Fibroblast of gingiva (primary cell): ENCODE data around the gene AURKB.
"Not testable (repeated sequence)": the region's sequence is repeated elsewhere in the genome, so short reads cannot be mapped to it uniquely, and the experiment has no call there.

Source experiments
- DNase-seq: peaks from one replicate; pipeline ENCODE4 v3.0.0-alpha.2; 2011; ENCODE audit warnings: low read depth

AURKB gene

DNA sequence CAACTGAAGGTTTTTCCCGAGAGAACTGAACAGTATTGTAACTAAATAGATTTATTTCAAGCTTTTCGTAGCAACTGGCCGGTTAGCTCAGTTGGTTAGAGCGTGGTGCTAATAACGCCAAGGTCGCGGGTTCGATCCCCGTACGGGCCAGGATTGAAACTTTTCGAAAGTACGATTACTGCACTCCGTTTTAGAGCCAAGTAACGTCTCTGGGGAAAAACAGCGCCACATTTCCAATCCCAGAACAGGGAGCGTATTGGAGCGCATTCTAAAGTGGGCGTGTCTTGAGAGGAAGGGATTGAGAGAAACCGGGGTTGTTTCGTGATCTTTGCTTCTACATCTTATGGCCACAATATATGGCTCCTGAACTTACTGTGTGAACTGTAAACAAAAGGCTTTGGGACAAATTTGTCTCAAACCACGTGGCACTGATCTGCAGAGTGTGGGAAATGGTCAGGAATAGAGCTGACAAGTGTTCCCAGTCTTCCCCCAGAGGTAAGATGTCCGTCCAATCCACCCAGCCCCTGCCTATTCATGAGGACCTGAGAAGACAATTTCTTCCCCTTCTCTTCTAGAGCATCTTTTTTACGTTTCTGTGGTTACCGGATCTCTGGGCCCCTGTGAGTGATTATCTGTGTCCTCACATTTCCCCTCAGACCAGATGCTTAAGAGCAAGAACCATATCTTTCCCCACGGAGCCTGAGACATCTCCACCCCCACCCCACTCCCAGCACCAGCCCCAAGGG is 22.7 kb downstream of the AURKB start:
- peak; percentile 99 for DNase-seq

- DNase-seq = peak; percentile 94
Measured at GRCh38 chr17:8186787-8187516, 23.4 kb downstream of the AURKB start.

GRCh38 chr17:8186446-8186786 is 24.0 kb downstream of the AURKB start:
- DNase-seq = no peak

DNA sequence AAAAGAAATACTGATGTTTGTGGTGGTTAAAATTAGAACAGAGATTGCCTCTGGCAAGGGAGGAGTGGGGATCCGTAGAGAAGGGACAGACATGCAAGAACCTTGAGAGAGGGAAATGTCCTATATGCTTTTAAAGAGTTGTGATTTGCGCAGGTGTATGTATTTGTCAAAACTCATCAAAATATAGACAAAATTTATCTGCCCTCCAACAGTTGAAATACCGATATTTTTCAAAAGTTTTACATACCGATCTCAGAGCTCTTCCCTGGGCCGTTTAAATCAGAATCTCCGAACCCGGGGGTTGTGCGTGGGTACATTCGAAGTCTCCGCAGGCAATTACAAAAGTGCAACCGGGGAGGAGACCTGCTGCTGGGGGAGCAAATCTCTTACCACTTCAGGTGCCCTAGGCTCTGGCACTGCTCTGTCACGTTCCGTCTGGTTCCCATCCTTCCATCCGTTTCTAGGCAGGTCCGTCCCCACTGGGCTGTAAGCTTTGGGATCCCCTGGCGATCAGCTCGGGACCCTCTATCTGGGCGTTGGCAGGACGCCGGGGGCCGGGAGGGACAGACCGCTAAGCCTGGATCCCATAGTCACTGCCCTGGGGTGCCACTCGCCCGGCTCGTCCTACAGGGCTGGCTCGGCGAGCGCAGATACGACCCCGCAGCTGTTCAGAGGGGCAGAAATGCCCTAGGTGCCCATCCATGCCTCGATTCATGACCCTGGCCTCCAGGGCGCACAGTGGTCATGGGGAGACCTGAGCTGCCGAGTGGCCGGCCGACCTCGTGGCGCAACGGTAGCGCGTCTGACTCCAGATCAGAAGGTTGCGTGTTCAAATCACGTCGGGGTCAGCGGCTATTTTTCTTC is 24.6 kb downstream of the AURKB start:
- peak; percentile 63 for DNase-seq

- no peak for DNase-seq
Measured at GRCh38 chr17:8176998-8177731, 33.2 kb downstream of the AURKB start.

GRCh38 chr17:8176197-8176940 is 34.0 kb downstream of the AURKB start, which contains the start of gene TMEM107:
Gene TMEM107, minus strand, starts transcription at chr17:8176380. Its CDS starts 94 bp downstream, at chr17:8176286.
- peak; percentile 77 for DNase-seq

- no peak for DNase-seq
Measured at GRCh38 chr17:8175795-8176196, 34.6 kb downstream of the AURKB start.

DNA sequence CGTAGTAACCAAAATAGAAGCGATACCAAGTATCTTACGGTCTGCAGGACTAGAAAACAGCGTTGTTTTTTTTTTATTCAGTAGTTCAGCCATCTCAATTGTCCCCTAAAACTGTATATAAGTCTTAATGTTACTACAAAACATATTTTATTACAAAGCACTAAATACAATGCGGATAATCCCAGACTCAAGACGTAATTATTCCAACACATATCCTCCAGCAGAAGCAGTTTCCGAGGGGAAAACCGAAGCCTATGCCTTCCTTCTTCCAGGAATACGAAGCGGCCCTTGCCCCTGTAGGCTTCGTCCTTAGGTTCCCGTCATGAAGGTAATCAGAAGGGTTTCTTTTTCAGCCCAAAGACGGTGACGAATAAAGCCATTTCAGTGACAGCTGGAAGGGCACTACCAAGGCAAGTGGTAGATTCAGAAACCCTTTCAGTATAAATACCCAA is 36.5 kb downstream of the AURKB start:
- DNase-seq = no peak

DNA sequence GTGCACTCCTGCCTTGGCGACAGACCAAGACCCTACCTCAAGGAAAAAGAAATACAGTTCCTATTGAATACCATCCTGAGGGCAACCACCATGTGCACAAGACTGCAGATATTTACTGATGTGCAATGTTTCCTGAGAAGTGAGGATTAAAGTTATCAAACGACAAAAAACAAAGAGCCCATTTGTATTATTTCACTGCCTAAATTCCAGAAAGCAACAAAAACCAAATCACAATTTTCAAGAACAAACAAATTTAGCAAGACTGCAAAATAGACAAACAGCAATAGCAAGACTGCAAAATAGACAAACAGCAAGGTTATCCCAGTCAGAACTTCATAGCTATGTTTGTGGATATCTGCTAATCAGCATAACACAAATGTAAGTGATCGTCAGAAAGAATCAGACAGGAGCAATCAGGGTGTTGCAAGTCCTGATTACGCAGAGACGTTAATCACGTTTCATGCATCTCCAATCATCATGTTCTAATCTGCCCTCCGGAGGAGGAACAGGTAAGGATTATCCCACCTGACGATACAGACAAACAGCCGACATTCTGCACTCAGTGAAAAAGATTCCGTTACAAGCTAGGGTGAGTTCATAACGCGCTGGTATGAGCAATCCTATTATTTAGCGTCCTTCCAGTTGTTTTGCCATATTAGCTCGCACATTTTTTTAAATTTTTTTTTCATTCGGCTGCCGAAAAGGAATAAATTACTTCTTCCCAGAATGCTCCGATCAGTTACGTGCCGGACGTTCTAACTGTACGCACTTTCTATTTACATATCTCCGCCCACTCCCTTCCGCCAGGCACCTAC is 37.1 kb downstream of the AURKB start:
- peak; percentile 97 for DNase-seq

GRCh38 chr17:8170186-8170585 is 40.2 kb downstream of the AURKB start:
- DNase-seq = not testable (repeated sequence)

- no peak for DNase-seq
Measured at GRCh38 chr17:8167526-8167925, 42.8 kb downstream of the AURKB start.

DNA sequence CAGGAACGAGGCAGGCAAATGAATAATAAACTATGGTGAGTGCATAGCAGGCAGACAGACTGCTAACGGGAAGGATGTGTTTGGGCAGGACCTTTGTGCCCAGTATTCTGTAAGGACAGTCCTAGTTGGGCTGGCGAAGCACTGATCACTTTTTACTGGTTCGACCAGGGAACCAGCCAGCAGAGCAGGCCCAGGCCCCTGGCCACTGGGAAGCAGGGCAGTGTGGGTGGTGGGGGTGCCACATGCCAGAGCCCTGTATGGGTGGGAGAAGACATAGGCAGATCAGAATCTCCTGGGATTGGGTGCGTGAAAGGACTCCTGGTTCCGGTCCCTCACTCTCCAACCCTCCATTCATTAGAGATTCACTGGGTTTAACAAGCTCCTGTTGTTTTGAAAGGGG is 43.6 kb downstream of the AURKB start:
- no peak for DNase-seq

GRCh38 chr17:8164815-8165131 is 45.6 kb downstream of the AURKB start:
- no peak for DNase-seq

- DNase-seq = no peak
Measured at GRCh38 chr17:8163978-8164814, 46.2 kb downstream of the AURKB start.

DNA sequence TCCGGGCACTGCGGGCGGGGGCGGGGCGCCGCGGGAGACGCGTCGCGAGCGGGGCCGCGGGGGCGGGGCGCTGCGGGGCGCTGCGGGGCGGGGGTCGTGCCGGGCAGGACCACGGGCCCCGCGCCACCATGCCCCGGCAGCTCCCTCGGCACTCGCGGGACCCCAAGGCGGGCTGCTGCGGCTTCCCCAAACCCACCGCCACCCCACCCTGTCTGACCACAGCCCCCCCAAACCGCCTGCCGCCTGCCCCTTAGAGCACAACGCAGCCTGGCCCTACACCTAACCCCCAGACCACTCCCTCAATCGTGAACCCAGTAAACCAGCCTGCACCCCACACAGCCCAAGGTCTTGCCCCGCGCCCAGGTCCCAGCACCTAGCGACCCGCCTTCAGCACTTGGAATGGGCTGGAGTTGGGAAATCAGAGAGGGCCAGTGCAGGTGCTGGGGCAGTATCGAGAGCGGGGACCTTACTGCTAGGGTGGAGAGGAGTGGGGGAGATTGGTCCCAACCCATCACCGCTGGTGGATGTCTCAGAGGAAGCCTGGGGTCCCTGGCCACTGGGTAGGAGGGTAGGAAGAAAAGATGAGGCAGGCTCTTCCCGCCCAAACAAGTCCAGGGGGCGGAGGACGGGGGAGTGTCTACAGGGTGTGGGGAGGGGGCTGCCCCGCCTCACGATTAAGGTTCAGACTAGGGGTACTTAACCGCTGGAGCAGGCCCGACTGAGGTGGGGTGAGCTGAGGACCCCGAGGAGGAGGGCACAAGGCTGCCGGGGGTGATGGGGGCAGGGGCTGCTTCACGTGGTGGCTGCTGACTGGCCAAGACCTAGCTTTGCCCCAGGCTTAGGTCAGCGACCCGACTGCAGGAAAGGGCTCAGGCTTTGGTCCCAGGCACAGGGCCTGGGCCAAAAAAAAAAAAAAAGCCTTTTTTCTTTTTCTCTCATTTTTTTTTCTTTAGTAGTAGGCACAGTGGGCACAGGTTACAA is 47.1 kb downstream of the AURKB start:
- no peak for DNase-seq

DNA sequence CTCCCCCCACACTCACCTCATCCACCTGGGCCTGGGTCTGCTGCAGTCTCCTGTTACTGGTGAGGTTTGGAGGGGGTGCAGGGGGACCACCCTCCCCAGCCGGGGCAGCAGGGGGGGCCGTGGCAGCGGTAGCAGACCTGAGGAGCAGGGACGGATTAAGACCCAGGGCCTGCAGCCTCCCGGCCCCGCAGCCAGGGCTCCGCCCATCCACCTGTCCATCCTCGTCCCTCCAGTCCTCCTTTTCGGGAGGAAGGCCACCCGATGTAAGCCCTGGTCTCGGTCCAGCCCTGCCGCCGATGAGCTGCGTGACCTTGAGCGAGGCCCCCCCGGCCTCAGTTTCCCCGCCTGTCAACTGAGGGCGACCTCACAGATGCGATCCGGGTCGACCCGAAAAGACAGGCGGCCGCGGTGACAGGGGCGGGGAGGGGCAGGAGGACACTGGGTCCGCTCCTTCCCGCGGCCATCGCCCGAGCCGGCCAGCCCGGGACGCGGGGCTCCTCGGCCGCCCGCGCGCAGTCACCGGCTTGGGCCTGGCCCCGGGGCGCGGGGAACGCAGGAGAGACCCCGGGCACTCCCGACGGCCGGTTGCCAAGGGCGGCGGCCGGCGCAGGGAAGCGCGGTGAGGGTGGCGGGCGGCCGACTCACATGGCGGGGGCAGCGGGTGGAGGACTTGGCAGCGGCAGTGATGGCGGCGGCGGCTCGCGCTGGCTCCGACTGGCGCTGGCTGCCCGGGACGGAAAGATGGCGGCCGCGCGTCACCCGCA is 48.0 kb downstream of the AURKB start, which contains the start of gene VAMP2:
TSS of gene VAMP2 (minus strand) at position 716 of the 764 bp plus-strand sequence. CDS start at position 647, 69 bp downstream.
- DNase-seq = peak; percentile 70
